Common myeloid progenitor, CD34-positive (primary cell): ENCODE data around the gene ACTC1.
"Not testable (repeated sequence)": the region's sequence is repeated elsewhere in the genome, so short reads cannot be mapped to it uniquely, and the experiment has no call there.

Experiments used
- CTCF ChIA-PET: fragments of 350-600 bp; sonication (Branson Sonifier 250); formaldehyde crosslinking; loops from one replicate; lab custom pipeline; 2021; ENCODE audit warnings: antibody characterized with exemption; lab: Charles Lee
- POLR2A ChIA-PET: fragments of 350-600 bp; sonication (Branson Sonifier 250); formaldehyde crosslinking; loops from one replicate; lab custom pipeline; 2021; ENCODE audit warnings: antibody characterized with exemption; lab: Charles Lee
- DNase-seq, 3 donors: peaks; one replicate each; pipeline versions ENCODE4 v3.0.0 to v3.0.0-alpha.2; 2013
- H3K27ac ChIP-seq, 2 experiments: 1 replicate in 1 of 2; 2 replicates in 1 of 2; pipeline ENCODE4 v1.7.0; 2013; ENCODE audit warnings: inconsistent platforms in 2 of 2, low read length in 2 of 2, mild to moderate bottlenecking in 2 of 2, low read depth in 1 of 2, moderate library complexity in 1 of 2; ENCODE audit not compliant: severe bottlenecking in 2 of 2, insufficient read depth in 1 of 2, poor library complexity in 1 of 2
- H3K27me3 ChIP-seq, 5 experiments: replicated peaks in 2 of 5; 1 replicate in 3 of 5; 2 replicates in 2 of 5; pipeline versions ENCODE4 v1.6.1 to v1.7.0; 2013; ENCODE audit warnings: low read length in 4 of 5, mild to moderate bottlenecking in 2 of 5, moderate library complexity in 2 of 5, inconsistent platforms in 1 of 5; ENCODE audit not compliant: insufficient read depth in 5 of 5, control insufficient read depth in 4 of 5
- H3K36me3 ChIP-seq, 4 experiments: 1 replicate in 2 of 4; 2 replicates in 2 of 4; pipeline versions ENCODE4 v1.6.1 to v1.7.0; 2013; ENCODE audit warnings: low read length in 3 of 4, control low read depth in 1 of 4, mild to moderate bottlenecking in 1 of 4; ENCODE audit not compliant: control insufficient read depth in 4 of 4, insufficient read depth in 4 of 4
- H3K4me1 ChIP-seq, 4 experiments: 1 replicate in 3 of 4; 2 replicates in 1 of 4; pipeline versions ENCODE4 v1.6.1 to v1.7.1; 2013; ENCODE audit warnings: low read length in 3 of 4, mild to moderate bottlenecking in 3 of 4, control low read depth in 1 of 4, inconsistent platforms in 1 of 4, moderate library complexity in 1 of 4; ENCODE audit not compliant: control insufficient read depth in 4 of 4, insufficient read depth in 4 of 4; ENCODE audit errors: control extremely low read depth in 1 of 4
- H3K4me3 ChIP-seq, 7 experiments: 1 replicate in 4 of 7; 2 replicates in 3 of 7; pipeline versions ENCODE4 v1.5.1 to v1.7.0; 2013; ENCODE audit warnings: mild to moderate bottlenecking in 7 of 7, low read length in 6 of 7, moderate library complexity in 6 of 7, inconsistent platforms in 2 of 7, low read depth in 2 of 7, control low read depth in 1 of 7; ENCODE audit not compliant: insufficient read depth in 4 of 7, control insufficient read depth in 1 of 7; ENCODE audit errors: extremely low read depth in 1 of 7
- H3K9me3 ChIP-seq, 5 experiments: 1 replicate in 4 of 5; 2 replicates in 1 of 5; pipeline versions ENCODE4 v1.6.1 to v1.7.1; 2013; ENCODE audit warnings: low read length in 4 of 5, mild to moderate bottlenecking in 2 of 5, inconsistent platforms in 1 of 5, low read depth in 1 of 5, moderate library complexity in 1 of 5; ENCODE audit not compliant: control insufficient read depth in 4 of 5, insufficient read depth in 2 of 5; ENCODE audit errors: control extremely low read depth in 1 of 5
- WGBS: methylation state at CpG from one replicate; pipeline ENCODE4 v1.1.5; 2013; ENCODE audit not compliant: insufficient coverage; 5-methylcytosine and 5-hydroxymethylcytosine counted together

The ACTC1 gene

DNA sequence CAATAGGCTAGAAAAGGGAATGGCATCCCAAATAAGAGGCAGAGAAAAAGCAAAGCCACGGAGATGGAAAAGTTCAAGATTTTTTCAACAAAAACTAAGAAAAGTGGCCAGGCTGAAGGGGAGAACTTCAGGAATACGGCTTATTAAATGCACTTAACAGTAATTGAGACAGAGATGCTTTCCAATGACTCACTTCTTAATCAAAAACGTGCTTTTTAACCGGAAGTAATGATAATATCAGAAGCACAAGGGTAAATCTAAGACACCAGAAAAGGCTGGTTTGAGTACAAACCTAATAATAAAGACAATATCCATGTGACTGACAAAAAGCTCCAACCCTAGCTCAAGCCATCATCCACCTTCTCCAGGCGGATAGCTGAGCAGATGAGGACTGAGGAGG is 24.8 kb upstream of the ACTC1 start:
- ChIA-PET POLR2A (no interaction called here), CTCF (interaction anchor here (1.2 kb wide), 1 partner anchor 14 kb away, joined by 3 read pairs; no protein-coding TSS in a partner anchor)
- H3K36me3 ChIP-seq, result no peaks in the 10 kb centered on the region

DNA sequence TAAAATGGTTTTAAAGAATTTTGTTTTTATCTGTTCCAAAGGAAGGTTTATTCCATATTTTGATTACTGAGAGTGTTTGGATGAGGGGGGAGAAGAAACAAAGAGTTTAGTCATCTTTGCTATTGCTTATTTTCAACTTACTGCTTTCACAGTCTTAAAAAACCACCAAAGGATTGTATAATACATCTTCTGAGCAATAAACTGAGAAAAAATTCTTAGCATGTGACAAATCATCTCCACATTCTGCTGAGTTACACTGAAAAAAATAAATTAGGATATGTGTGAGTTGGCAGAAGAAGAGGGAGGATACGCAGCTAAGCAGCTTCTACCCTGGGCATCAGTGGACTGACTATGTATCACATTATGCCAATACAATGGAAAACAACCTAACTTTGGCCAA is 23.2 kb upstream of the ACTC1 start:
- POLR2A ChIA-PET, result interaction anchor here (0.5 kb wide), 1 partner anchor 440 kb away, joined by 3 read pairs; no protein-coding TSS in a partner anchor
- WGBS, result no CpG with 5 or more reads among the region's 1 CpG
- no peaks in the 10 kb centered on the region for H3K4me1 ChIP-seq
- peaks cover 0 to 2% (median 0%) of the 10 kb centered on the region in 5 experiments for H3K27me3 ChIP-seq
- no peak overlapping the region for H3K27ac ChIP-seq
- CTCF ChIA-PET, result no interaction called here
- H3K9me3 ChIP-seq, result no peaks in the 10 kb centered on the region
- DNase-seq, result no peak
- H3K36me3 ChIP-seq, result no peaks in the 10 kb centered on the region
- no peak overlapping the region for H3K4me3 ChIP-seq

More for the DNA sequence above, 24.8 kb upstream of the ACTC1 start:
- H3K4me3 ChIP-seq, result no peak overlapping the region
- no peaks in the 10 kb centered on the region for H3K9me3 ChIP-seq
- H3K27ac ChIP-seq, result no peak overlapping the region
- DNase-seq, result no peak
- 100% methylated on average over 4 of the region's 5 CpGs for WGBS
- no peaks in the 10 kb centered on the region for H3K4me1 ChIP-seq
- H3K27me3 ChIP-seq, result peaks cover 0 to 6% (median 2%) of the 10 kb centered on the region in 5 experiments

DNA sequence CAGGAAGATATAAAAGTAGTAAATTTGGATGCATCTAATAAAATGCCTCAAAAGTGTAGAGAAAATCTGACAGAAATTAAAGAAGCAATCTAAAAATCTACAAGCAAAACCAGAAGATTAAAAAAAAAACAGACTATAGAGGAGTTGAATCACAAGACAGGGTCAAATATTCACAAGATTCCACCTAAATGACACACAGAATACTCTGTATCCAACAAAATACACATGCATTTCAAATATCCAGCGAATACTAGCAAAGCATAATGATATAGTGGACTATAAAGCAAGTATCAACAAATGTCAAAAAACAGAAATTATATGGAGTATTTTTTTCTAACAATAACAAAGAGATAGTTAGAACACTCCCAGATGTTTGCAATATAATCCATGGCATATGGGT is 20.5 kb upstream of the ACTC1 start:
- WGBS, result no CpG with 5 or more reads among the region's 1 CpG

DNA sequence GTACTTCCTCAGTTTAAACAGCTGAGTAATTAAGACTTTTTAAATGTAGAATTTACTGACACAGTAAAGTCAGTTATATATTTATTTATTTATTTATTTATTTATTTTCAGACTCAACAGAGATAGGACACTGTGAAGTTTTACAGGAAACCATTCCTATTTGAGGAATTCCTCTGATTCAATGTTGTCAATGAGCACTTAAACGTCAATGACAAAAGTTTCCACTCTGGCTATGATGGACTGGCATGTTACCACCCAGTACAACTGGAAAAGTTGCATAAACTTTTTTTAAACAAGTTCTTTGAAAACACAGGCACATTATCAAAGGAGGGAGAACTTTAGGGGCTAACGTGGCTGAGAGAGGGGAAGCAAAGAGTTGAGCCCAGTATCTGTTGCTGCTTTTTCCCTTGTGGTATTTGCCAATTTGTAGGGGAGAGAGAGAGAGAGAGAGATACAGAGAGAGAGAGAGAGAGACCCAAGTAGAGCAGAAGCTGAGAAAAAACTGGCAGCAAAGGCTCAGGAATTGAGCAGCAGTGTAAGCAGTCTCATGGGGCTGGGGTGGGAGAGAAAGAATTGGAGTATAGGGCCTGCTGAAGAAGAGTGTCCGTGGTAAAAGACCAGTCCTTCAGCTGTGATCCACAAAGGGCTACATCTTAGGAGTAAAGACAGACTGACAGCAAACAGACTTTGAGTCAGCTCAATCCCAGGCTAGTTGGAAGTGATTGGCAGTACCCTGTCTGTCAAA is 18.3 kb upstream of the ACTC1 start:
- DNase-seq, result no peak
- 81% methylated on average over 3 of the region's 3 CpGs for WGBS
- H3K27me3 ChIP-seq, result peaks cover 0 to 2% (median 0%) of the 10 kb centered on the region in 5 experiments
- no peak overlapping the region for H3K4me3 ChIP-seq
- POLR2A ChIA-PET, result no interaction called here
- no peak overlapping the region for H3K27ac ChIP-seq
- CTCF ChIA-PET, result no interaction called here
- no peaks in the 10 kb centered on the region for H3K9me3 ChIP-seq
- no peaks in the 10 kb centered on the region for H3K4me1 ChIP-seq
- no peaks in the 10 kb centered on the region for H3K36me3 ChIP-seq

More for the DNA sequence above, 20.5 kb upstream of the ACTC1 start:
- no peak for DNase-seq
- no peaks in the 10 kb centered on the region for H3K4me1 ChIP-seq
- no peak overlapping the region for H3K27ac ChIP-seq
- H3K27me3 ChIP-seq, result peaks cover 0 to 2% (median 0%) of the 10 kb centered on the region in 5 experiments
- H3K4me3 ChIP-seq, result no peak overlapping the region
- no peaks in the 10 kb centered on the region for H3K36me3 ChIP-seq
- no peaks in the 10 kb centered on the region for H3K9me3 ChIP-seq
- ChIA-PET CTCF (no interaction called here), POLR2A (no interaction called here)

DNA sequence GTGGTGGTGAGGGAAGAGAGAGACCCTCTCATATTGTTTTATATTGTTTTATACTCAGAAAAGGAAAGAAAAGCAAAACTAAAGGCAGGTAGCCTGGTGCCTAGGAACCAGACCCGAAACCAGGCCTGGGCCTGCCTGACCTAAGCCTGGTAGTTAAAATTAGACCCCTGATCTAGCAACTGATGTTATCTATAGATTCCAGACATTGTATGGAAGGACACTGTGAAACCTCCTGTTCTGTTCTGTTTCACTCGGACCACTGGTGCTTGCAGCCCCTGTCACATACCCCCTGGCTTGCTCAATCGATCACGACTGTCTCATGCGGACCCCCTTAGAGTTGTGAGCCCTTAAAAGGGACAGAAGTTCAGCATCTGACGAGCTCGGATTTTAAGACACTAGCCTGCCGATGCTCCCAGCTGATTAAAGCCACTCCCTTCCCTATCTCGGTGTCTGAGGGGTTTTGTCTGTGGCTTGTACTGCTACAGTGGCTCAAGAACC is 17.6 kb upstream of the ACTC1 start:
- DNase-seq, H3K36me3 ChIP-seq, H3K27ac ChIP-seq, POLR2A ChIA-PET, H3K4me1 ChIP-seq, H3K9me3 ChIP-seq, H3K4me3 ChIP-seq, H3K27me3 ChIP-seq, CTCF ChIA-PET: not testable (repeated sequence)
- 83% methylated on average over 7 of the region's 9 CpGs for WGBS

DNA sequence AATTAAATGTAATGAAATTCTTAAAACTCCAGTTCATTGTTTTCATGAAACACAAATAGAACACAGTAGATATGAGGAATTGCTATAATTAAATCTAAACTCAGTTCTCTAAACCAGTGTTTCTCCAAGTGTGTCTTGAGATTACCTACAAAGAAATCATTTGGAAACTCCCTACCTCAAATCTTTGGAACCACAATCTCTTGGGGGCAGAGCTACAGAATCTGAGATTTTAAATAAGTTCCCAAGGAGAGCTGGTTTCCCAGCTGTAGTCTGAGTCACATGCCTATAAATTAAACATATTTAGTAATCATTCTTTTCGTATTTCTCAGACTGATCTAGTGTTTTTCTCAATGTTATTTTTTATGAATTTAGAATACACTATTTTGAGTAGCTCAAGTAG is 17.0 kb upstream of the ACTC1 start:
- H3K27me3 ChIP-seq, result no peaks in the 10 kb centered on the region
- no peak overlapping the region for H3K27ac ChIP-seq
- ChIA-PET CTCF (no interaction called here), POLR2A (no interaction called here)
- no CpG with 5 or more reads among the region's 1 CpG for WGBS
- H3K9me3 ChIP-seq, result no peaks in the 10 kb centered on the region
- H3K4me3 ChIP-seq, result no peak overlapping the region
- H3K4me1 ChIP-seq, result no peaks in the 10 kb centered on the region
- no peak for DNase-seq
- no peaks in the 10 kb centered on the region for H3K36me3 ChIP-seq

DNA sequence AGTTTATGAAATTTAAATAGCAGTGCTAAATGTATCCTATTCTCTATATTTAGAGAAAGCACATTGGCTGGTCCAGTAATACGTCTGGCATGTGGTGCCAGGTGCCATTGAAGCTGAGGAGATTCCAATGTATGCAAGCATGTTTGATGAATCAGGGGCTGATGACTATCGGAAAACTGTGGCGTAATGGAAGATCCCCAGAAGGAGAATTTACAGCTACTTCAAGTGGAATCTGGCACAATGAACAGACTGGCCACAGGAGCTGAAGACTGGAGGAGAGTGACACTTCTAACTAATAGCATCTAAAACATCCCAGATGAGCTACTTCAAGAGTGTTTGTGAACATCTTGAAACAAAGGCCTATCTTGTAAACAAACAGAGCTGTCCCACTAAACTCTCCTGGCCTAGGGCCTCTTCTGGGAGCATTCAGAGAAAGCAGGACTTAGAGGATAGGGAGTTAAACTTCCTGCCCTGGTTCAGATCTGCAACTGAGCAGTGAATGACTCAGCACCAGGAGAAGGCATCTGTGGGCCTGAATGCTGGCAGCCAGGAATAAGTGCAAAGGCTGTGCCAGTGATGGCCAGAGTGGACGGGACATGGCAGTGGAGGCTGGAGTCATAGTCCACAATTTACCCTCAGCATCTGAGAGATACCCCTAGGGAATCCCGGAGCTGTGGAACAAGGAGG is 15.2 kb upstream of the ACTC1 start:
- H3K27me3 ChIP-seq, result peaks cover 0 to 2% (median 0%) of the 10 kb centered on the region in 5 experiments
- DNase-seq, result no peak
- no peak overlapping the region for H3K27ac ChIP-seq
- no peak overlapping the region for H3K4me3 ChIP-seq
- ChIA-PET POLR2A (no interaction called here), CTCF (no interaction called here)
- WGBS, result 100% methylated on average over 2 of the region's 5 CpGs
- H3K9me3 ChIP-seq, result peaks cover 0 to 5% (median 0%) of the 10 kb centered on the region in 5 experiments
- H3K36me3 ChIP-seq, result no peaks in the 10 kb centered on the region
- no peaks in the 10 kb centered on the region for H3K4me1 ChIP-seq
